HepG2 (cell line): ENCODE measurements around the gene ALK. TPM values are rescaled to one million over a fixed set of nuclear protein-coding genes. Genes with fewer than 3 reads are reported as not detected.

Experiments
- ATAC-seq: fragments of 200-7000 bp; cut with Tn5 transposase; 3 replicates; pipeline ENCODE4 v1.9.1; 2020; ENCODE audit warnings: mild to moderate bottlenecking, moderate library complexity
- BruUV-seq: library from RNA; stranded (reverse); fragments of 400-500 nt; replicated peaks from 2 replicates; lab custom pipeline; 2021; lab: Mats Ljungman, UMichigan
- CTCF ChIA-PET: fragments of 300-600 bp; formaldehyde crosslinking; extraction: SDS; loops from one replicate; lab custom pipeline; 2021; ENCODE audit warnings: low total read pairs, inconsistent platforms, low intra/inter-chr PET ratio; lab: Yijun Ruan, JAX
- POLR2A ChIA-PET: fragments of 350-600 bp; sonication (Branson Sonifier 250); formaldehyde crosslinking; loops from one replicate; lab custom pipeline; 2020; ENCODE audit warnings: antibody characterized with exemption, inconsistent platforms; lab: Yijun Ruan, JAX
- DNase-seq: peaks from one replicate; pipeline ENCODE4 v3.0.0-alpha.2; 2015; ENCODE audit warnings: low spot score
- FAIRE-seq: peaks from 3 replicates; lab custom pipeline; 2011; peaks lifted over from hg19 to GRCh38; lab: Jason Lieb, UNC
- H2AFZ ChIP-seq: one replicate; pipeline ENCODE4 v1.6.1; 2011; ENCODE audit warnings: low read length, inconsistent platforms
- H3K27ac ChIP-seq: fragments of 300-600 bp; 3 replicates; pipeline ENCODE4 v1.8.0; 2011; ENCODE audit warnings: mixed run types, mild to moderate bottlenecking, mixed read lengths, low read length, inconsistent platforms; ENCODE audit not compliant: insufficient read depth; ENCODE audit errors: extremely low read length
- H3K27me3 ChIP-seq, 2 experiments: fragments of 200-600 bp in 1 of 2; 2 replicates in 1 of 2; 3 replicates in 1 of 2; pipeline versions ENCODE4 v1.6.0 to v1.8.0; 2011; ENCODE audit warnings: low read length in 2 of 2, mild to moderate bottlenecking in 2 of 2, moderate library complexity in 2 of 2, inconsistent platforms in 1 of 2; ENCODE audit not compliant: insufficient read depth in 2 of 2, control insufficient read depth in 1 of 2
- H3K36me3 ChIP-seq, 2 experiments: fragments of 200-600 bp in 1 of 2; replicated peaks in 1 of 2; 2 replicates in 1 of 2; 3 replicates in 1 of 2; pipeline versions ENCODE4 v1.5.1 to v1.8.0; 2011; ENCODE audit warnings: low read length in 2 of 2, inconsistent platforms in 1 of 2; ENCODE audit not compliant: insufficient read depth in 2 of 2, control insufficient read depth in 1 of 2
- H3K4me1 ChIP-seq: 2 replicates; pipeline ENCODE4 v1.5.1; 2012; ENCODE audit warnings: low read length, inconsistent platforms; ENCODE audit not compliant: insufficient read depth
- H3K4me2 ChIP-seq: 2 replicates; pipeline ENCODE4 v1.6.0; 2011; ENCODE audit warnings: low read depth, low read length, inconsistent platforms
- H3K4me3 ChIP-seq, 3 experiments: fragments of 200-600 bp in 1 of 3; sonication (generic), shearing (Covaris generic) in 1 of 3; replicated peaks in 1 of 3; 2 replicates each; pipeline ENCODE4 v1.5.1; 2011 to 2016; ENCODE audit warnings: low read length in 3 of 3, inconsistent platforms in 2 of 3, low read depth in 2 of 3, mild to moderate bottlenecking in 2 of 3, control low read depth in 1 of 3, mixed read lengths in 1 of 3; ENCODE audit not compliant: insufficient read depth in 1 of 3
- H3K79me2 ChIP-seq: one replicate; pipeline ENCODE4 v1.6.1; 2011; ENCODE audit warnings: low read length, inconsistent platforms; ENCODE audit not compliant: insufficient read depth
- H3K9ac ChIP-seq: 2 replicates; pipeline ENCODE4 v1.6.0; 2011; ENCODE audit warnings: mild to moderate bottlenecking, low read depth, low read length, inconsistent platforms; ENCODE audit not compliant: insufficient read depth
- H3K9me3 ChIP-seq: 2 replicates; pipeline ENCODE4 v1.5.1; 2012; ENCODE audit warnings: mild to moderate bottlenecking, low read length
- H4K20me1 ChIP-seq: 2 replicates; pipeline ENCODE4 v1.6.0; 2011; ENCODE audit warnings: inconsistent platforms, mild to moderate bottlenecking, low read length, moderate library complexity; ENCODE audit not compliant: insufficient read depth
- ARNT2 ChIP-seq: sonication (generic); formaldehyde crosslinking; IDR thresholded peaks from 2 replicates; pipeline ENCODE4 v1.8.0; 2022; ENCODE audit warnings: mild to moderate bottlenecking, low read depth, missing genetic modification reagents, moderate library complexity
- CREBL2 ChIP-seq: sonication (generic); formaldehyde crosslinking; IDR thresholded peaks from 2 replicates; pipeline ENCODE4 v1.8.1; 2023; ENCODE audit warnings: missing genetic modification reagents, mild to moderate bottlenecking, borderline replicate concordance
- GABPA ChIP-seq, 2 experiments: IDR thresholded peaks; 2 replicates each; pipeline ENCODE4 v1.6.1; 2011 to 2016; ENCODE audit warnings: low read depth in 2 of 2, low read length in 1 of 2, missing biosample characterization in 1 of 2, missing genetic modification characterization in 1 of 2
- JUND ChIP-seq: sonication (generic); formaldehyde crosslinking; IDR thresholded peaks from 2 replicates; pipeline ENCODE4 v1.8.0; 2022; ENCODE audit warnings: mild to moderate bottlenecking, missing genetic modification reagents
- MEF2D ChIP-seq: sonication (generic); formaldehyde crosslinking; IDR thresholded peaks from 2 replicates; pipeline ENCODE4 v1.5.1; 2020; ENCODE audit warnings: mild to moderate bottlenecking, missing genetic modification reagents
- MYC ChIP-seq: sonication (generic); formaldehyde crosslinking; IDR thresholded peaks from 2 replicates; pipeline ENCODE4 v1.9.0; 2021; ENCODE audit warnings: missing genetic modification reagents, borderline replicate concordance
- NFE2 ChIP-seq: sonication (generic); formaldehyde crosslinking; IDR thresholded peaks from 2 replicates; pipeline ENCODE4 v1.4.0; 2020; ENCODE audit warnings: missing genetic modification reagents
- PATZ1 ChIP-seq: sonication (generic); formaldehyde crosslinking; IDR thresholded peaks from 2 replicates; pipeline ENCODE4 v1.4.0; 2020; ENCODE audit warnings: missing genetic modification reagents
- POGZ ChIP-seq: sonication (generic); formaldehyde crosslinking; IDR thresholded peaks from 2 replicates; pipeline ENCODE4 v1.4.0; 2020; ENCODE audit warnings: mild to moderate bottlenecking, missing genetic modification reagents
- SALL1 ChIP-seq: sonication (generic); formaldehyde crosslinking; IDR thresholded peaks from 2 replicates; pipeline ENCODE4 v1.8.0; 2022; ENCODE audit warnings: mild to moderate bottlenecking, missing genetic modification reagents
- SMYD3 ChIP-seq: sonication (generic); formaldehyde crosslinking; IDR thresholded peaks from 2 replicates; pipeline ENCODE4 v1.8.1; 2023; ENCODE audit warnings: mild to moderate bottlenecking, missing genetic modification reagents
- ZNF142 ChIP-seq: sonication (generic); formaldehyde crosslinking; IDR thresholded peaks from 2 replicates; pipeline ENCODE4 v1.4.0; 2020; ENCODE audit warnings: missing genetic modification reagents
- ZNF326 ChIP-seq: sonication (generic); formaldehyde crosslinking; IDR thresholded peaks from 2 replicates; pipeline ENCODE4 v1.4.0; 2020; ENCODE audit warnings: missing genetic modification reagents, borderline replicate concordance
- ZNF597 ChIP-seq: sonication (generic); formaldehyde crosslinking; IDR thresholded peaks from 2 replicates; pipeline ENCODE4 v1.5.0; 2020; ENCODE audit warnings: missing genetic modification reagents
- ZZZ3 ChIP-seq: sonication (generic); formaldehyde crosslinking; IDR thresholded peaks from 2 replicates; pipeline ENCODE4 v1.4.0; 2020; ENCODE audit warnings: missing genetic modification reagents, mild to moderate bottlenecking, borderline replicate concordance
- WGBS: methylation state at CpG from one replicate; pipeline ENCODE4 v1.1.6; 2017; ENCODE audit warnings: low lambda C conversion rate; 5-methylcytosine and 5-hydroxymethylcytosine counted together
- in situ Hi-C: cut with HindIII; loops from 2 replicates; pipeline ENCODE4 v1.10.0; 2017; ENCODE audit warnings: low pct_unique_long_range_greater_than_20kb; ENCODE audit not compliant: extremely low pct_ligation_motif_present
- intact Hi-C: fragments of 100-400 bp; cut with micrococcal nuclease; formaldehyde crosslinking; loops from one replicate; pipeline ENCODE4 v1.10.0; 2022; ENCODE audit not compliant: unreplicated experiment
- polyA plus RNA-seq, 8 experiments: library from polyadenylated mRNA; depleted of rRNA in 3 of 8; stranded (reverse) in 7 of 8; unstranded in 1 of 8; fragments of >200 nt; fragmentation: Illumina TruSeq in 4 of 8; extraction: Trizol in 4 of 8; gene quantifications; 2 replicates each; pipeline versions ENCODE4 v1.2.1 to v1.2.3, GENCODE V29; 2011 to 2016; ENCODE audit warnings: low read depth in 4 of 8, missing spikeins in 1 of 8, mixed read lengths in 1 of 8; ENCODE audit not compliant: insufficient read depth in 1 of 8
- total RNA-seq, 5 experiments: library from RNA; depleted of rRNA; stranded (reverse); fragments of >200 nt; fragmentation: Illumina TruSeq; extraction: Trizol; gene quantifications; 2 replicates each; pipeline ENCODE4 v1.2.3, GENCODE V29; 2016; ENCODE audit warnings: low read depth in 1 of 5

Gene ALK
- total and polyA plus RNA-seq, 2 of the 13 experiments (the other 11 are each of a cell fraction or from before 2014, with no cell fraction given), result not detected

- H2AFZ ChIP-seq, result no peak overlapping the region
- H3K4me2 ChIP-seq, result no peak overlapping the region
- WGBS, result 0% methylated on average over 2 of the region's 2 CpGs
- no peaks in the 10 kb centered on the region for H3K36me3 ChIP-seq
- DNase-seq, result no peak
- H3K27ac ChIP-seq, result no peak overlapping the region
- in situ Hi-C loops, result no loop called here
- no peaks in the 10 kb centered on the region for H3K79me2 ChIP-seq
- FAIRE-seq, result no peak
- no peak; the same call in 2 of the 3 replicates for ATAC-seq
- H3K9ac ChIP-seq, result no peak overlapping the region
- no peak overlapping the region for H3K4me3 ChIP-seq
- CTCF ChIA-PET, result no interaction called here
- POLR2A ChIA-PET, result no interaction called here
- H3K9me3 ChIP-seq, result no peaks in the 10 kb centered on the region
- intact Hi-C loops, result no loop called here
- H4K20me1 ChIP-seq, result no peaks in the 10 kb centered on the region
- TF ChIP-seq PATZ1 (no peak), JUND (CRISPR knock-in tag) (no peak), NFE2 (CRISPR knock-in tag) (no peak), ZZZ3 (CRISPR knock-in tag) (no peak), POGZ (no peak), SMYD3 (CRISPR knock-in tag) (no peak), MYC (CRISPR knock-in tag) (no peak), SALL1 (CRISPR knock-in tag) (no peak), ZNF597 (no peak), ZNF326 (no peak), ZNF142 (CRISPR knock-in tag) (no peak), GABPA (IDR thresholded peaks at IDR 0.05; ENCODE audit: low read depth, low read length) (no peak), GABPA (CRISPR knock-in tag; IDR thresholded peaks at IDR 0.05; ENCODE audit: low read depth) (no peak), CREBL2 (CRISPR knock-in tag) (no peak), MEF2D (CRISPR knock-in tag) (no peak), ARNT2 (CRISPR knock-in tag) (no peak)
- H3K4me1 ChIP-seq, result no peaks in the 10 kb centered on the region
- BruUV-seq, result no TSS peak
- H3K27me3 ChIP-seq, result peaks cover 0 to 31% of the 10 kb centered on the region in 2 experiments; a peak in 2 of 5 replicates
These were observed 44.9 kb upstream of the ALK start for GRCh38 chr2:29966266-29966665.
